Stimulated activated CD4-positive, alpha-beta T cell treated with anti-CD3 and anti-CD28 coated beads, Interleukin-12 subunit alpha, Interleukin-12 subunit beta, amount 100 ng/mL, for 4 hours (primary cell): ENCODE results near the gene CDH12.
"Not testable (repeated sequence)": the region's sequence is repeated elsewhere in the genome, so short reads cannot be mapped to it uniquely, and the experiment has no call there.

Source experiments
- DNase-seq: peaks from one replicate; pipeline ENCODE4 v3.0.0-alpha.2; 2020

The CDH12 gene

DNA sequence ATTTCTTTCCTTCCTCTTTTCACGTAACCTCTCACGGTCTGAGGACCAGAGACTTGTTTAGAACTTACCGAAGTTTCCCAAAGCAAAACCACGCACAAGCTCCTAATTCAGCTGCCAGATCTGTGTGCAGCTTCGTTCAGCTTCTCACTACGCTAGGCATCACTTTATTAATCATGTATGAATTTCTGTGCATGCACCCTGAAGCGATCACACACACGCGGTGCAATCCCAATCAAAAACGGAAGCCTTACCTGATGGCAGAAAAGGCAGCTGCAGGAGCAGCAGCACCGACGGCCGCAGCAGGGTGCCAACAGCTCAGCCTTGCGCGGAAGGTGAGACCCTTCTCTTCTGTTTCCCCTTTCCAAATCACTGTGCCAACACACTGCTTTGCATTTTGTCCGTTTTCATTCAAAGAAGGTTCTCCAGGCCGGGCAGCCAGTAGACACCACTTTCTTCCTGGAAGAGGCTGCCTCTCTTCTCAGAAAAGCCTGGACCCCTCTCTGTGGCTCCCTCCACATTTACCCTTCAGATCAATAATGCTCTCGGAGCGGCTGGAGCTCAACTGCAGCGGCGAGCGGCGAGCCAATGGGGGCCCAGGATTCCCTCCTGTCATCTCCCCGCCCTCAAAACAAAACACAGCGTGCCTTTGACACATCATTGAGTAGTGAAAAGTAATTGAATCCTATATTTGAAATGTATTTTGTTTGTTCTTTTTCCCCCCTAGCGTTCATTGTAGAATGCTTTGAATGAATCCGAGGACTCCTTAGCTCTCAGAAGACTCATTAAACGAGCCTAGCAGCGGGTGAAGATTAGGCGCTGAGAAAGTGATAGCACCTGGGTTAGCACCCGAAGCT lies at the start of gene CDH12:
Gene CDH12, minus strand, starts transcription at position 538 of the 854 bp plus-strand sequence.
- peak; percentile 1 for DNase-seq

DNA sequence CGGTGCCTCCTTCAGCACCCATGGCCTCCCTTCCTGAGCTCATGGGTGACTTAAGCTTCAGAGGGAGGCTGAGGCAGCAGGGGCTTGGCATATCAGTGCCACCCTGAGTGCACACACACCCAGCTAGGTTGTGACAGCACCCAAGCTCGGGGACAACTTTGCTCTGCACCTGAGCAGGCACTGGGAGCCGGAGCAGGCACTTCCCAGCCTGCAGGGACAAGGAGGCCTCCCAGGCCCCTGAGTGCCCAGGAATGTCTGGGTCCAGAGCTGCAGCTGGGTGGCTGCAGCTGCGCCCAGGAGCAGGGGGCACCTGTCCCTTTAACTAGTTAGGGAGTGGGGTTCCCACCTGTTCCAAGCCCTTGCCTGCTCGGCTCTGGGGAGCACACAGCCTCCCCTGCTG lies 48.7 kb upstream of the CDH12 start:
- no peak for DNase-seq

DNA sequence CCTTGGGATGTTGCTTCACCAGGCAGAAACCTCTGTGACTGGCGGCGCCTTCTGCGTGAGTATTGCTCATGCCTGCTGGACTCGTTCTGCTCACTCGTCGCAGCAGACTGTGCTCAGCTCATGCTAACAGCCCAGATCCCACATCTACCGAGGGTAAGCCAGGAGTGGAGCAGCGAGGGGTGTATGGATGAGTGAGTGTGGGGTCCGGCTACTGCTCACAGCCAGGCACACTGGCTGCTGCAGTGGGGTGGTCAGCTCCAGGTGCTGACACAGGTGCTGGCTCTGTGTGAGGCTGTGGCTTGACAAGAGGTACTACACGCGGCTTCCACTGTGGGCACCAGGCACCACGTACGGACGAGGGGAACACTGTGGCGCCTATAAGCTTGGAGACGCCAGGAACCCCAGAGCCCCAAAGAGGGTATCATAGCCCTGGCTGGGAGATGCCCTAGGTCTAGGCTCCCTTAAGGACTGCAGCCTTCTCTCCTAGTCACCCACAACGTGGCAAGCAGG lies 47.7 kb upstream of the CDH12 start:
- no peak for DNase-seq

DNA sequence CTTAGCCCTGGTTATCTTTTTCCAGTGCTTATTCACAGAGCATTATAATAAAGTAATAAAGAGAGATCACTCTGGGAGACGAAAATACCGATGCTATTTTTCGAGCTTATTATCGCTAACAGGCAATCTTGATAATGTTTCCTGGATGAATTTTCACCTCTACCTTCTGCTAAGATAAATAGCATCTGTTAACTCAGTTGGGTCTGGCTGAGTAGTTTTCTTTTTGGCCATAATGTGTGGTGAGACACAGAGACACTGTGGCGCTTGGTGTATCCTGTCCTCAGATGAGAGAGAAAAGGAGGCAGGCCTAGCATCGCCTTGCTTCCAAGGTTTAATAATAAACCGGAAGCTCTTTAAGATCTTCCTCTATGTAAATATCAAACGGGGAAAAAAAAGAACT lies 46.2 kb upstream of the CDH12 start:
- DNase-seq: no peak

DNA sequence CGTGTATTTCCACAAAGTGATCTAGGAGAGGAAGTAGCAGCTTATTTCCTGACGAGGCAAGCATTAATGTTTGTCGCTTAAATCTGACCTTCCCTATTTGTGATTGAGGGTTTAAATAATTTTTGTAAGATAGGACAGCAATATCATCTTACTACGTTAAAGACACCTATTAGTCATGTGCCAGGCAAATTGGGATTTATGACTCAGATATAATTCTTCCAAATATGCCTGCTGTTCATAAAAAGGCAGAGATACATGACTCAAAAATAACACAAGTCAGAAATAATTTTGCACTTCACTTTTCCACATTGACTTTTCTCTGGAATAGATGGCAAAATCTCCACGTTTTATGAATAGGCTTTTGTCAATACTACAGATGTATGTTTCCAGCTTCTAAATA lies 43.0 kb upstream of the CDH12 start:
- DNase-seq: no peak

DNA sequence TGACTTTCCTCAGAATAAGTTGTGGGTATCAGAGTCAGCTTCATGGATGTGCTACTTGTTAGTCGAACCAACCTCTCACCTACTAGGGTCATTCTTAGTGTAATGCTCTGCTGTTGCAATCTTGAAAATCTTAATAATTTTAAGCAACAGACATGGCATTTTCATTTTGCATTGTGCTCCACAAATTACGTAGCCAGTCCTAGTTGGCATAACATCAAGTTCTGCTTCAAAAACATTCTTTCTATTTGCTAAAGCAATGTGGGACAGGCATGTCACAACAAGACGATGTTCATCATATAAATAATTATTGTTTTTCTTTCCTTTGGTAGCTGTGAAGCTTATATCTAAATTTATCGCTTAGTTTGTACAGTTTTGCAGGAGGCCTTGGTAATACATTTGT lies 39.3 kb upstream of the CDH12 start:
- DNase-seq: no peak

DNA sequence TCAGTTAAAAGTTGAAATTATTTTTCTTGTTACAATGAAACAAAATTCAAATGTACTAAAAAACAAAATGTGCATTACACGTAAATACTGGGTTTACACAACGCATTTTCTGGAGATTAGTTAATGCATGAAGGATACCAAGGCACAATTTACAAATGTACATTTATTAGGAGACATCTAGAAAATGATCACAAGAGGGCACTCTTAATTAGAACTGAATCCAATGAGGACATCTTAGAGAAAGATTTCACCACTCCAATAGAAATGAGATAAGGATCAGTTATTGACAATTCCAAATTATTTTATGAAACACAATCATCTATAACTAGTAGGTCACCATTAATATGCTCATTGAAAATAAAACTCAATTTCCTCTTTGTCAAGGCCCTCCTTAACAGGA lies 36.6 kb upstream of the CDH12 start:
- no peak for DNase-seq

DNA sequence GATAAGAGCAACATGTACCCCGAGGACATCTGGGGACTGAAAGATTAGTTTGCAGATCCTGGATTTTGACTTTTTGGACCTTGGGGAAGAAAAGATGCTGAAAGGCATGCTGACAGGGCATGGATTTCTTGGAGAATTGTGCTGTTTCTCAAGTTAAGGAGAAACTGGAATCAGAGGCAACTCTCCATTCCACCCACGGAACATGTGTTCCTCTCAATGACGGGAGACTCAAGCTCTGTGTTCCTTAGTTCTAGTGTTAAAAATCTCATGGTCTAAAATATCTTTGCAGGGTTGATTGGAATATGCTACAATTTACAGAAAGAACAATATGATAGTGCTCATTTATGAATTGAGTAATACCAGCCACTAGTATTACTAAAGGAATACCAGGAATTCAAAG lies 34.4 kb upstream of the CDH12 start:
- no peak for DNase-seq

DNA sequence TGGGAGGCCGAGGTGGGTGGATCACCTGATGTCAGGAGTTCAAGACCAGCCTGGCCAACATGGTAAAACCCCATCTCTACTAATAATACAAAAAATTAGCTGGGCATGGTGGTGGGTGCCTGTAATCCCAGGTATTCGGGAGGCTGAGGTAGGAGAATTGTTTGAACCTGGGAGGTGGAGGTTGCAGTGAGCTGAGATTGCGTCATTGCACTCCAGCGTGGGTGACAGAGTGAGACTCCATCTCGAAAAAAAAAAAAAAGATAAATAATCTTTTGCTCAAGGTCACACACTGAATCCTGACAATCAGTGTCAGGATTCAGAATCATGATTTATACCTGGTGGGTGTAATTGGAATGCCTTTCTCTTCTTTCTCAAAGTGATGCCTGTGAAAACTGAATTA lies 5.8 kb upstream of the CDH12 start:
- not testable (repeated sequence) for DNase-seq

DNA sequence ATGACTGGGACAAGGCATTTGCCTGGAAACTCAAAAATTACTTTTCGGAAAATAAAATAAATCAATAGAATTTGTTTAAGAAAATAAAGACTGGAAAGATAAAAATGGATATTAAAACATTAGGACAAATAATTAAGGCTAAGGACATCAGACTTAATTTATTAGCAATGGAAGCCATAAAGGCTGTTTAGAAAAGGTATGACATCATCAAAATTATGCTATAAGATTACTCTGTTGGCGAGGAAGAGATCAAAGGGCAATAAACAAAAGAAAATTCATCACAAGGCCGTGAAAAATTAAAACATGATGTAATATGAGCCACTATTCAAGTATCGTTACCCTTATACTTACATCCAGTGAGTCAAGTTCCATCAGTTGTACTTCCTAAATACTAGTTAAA lies 2.7 kb upstream of the CDH12 start:
- DNase-seq: no peak

DNA sequence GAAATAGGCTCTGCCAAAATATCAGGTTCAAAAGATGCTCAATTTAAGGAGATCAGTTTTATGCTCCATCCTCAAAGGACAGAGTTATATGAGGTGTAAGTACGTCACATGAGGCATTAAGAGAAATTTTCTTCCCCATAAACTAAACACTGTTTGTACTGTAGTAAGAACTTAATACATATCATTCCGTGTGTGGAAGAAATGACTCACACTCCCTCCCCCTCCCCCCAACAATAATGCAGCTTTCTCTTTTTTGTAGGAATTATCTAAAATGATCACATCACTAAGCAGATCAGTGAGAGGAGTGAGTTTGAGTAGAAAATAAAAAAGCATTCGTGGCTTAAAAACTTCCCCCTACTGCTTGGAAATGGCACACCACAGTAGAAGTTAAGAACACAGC lies 2.2 kb downstream of the CDH12 start:
- no peak for DNase-seq

DNA sequence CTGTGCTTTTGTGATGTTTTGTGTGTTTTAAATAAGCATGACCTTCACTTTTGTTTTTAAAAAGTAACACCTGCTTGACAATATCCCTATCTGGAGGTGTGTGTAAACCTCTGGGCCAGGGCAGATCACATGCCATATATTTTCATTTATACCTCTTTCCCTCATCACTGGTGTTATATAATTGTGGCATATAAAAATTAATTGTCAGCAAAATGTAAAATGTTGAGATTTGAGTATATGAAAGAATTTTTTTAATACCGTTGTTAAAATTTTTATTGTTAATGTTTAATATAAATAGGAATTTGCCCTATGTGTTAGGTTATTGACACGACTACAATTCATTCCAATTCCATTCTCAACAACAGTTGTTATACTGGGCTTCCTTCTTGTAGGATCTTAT lies 6.5 kb downstream of the CDH12 start:
- DNase-seq: no peak

DNA sequence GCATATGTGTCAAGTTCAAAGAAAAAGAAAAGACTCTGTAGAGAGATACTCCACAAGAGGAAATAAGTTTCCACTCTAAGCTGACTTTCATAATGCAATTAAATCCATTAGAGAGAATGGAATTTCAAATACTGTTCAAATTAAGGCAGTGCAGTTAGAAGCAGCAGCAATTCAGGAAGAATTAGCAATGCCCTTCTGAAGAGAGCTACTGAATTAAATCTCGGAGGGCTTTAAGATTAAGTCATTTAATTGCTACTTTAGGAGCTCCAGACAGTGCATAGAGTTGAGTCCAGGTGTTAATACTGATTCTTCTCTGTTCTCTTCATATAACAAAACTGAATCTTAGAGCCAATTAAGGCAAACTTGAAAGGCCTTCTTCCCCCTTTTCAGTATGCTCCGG lies 8.5 kb downstream of the CDH12 start:
- no peak for DNase-seq

DNA sequence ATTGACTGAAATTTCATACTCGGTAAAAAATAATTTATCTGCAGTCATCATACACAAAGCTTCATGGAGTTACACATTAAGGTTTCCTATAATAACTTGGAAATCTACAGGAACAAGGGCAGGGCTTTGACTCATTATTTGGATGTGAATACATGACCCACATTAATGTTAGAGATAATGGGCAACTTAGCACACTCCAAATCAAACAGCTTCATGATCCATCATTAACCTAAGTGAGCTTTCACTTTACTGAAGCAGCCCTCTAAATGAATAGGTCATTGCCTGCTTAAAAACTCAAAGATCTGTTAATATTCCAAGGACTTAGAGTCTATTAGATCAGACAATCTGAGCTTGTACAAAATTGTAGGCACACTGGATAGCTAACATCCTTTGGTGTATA lies 9.0 kb downstream of the CDH12 start:
- no peak for DNase-seq

DNA sequence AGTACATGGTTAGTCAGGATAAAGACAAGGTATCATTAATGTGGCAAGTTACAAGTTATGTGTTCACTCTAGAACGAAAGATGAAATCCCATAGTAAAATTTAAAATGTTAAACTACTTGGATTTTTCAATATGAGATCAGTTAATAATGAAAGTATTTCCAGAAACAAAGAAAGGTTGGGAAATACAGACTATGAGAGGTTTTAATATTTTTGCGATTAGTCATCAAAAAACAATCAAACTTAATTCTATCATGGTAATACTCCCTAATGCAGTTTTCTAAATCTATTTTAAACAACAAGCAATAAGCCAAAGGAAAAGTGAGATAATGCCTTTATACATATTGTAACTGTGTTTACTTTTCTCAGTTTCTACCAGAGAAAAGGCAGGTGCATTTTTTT lies 10.6 kb downstream of the CDH12 start:
- DNase-seq: no peak

DNA sequence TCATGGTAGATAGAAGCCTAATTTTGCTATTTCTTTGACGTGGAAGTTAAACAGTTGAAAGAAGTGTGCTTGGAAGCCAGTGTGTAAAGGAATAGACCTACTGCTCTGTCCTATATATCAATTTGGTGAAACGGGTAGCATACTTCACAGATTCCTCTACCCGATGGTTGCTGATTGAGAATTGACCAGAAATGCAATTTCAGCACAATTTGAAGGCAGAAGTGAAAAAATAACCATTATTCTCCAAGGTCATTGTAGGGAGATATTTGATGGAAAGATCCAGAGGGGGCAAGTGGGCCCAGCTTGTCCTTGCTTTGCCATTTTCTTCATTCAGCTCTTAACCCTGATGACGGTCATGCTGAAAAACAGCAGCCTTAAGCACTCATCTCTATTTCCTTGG lies 15.3 kb downstream of the CDH12 start:
- DNase-seq: no peak

DNA sequence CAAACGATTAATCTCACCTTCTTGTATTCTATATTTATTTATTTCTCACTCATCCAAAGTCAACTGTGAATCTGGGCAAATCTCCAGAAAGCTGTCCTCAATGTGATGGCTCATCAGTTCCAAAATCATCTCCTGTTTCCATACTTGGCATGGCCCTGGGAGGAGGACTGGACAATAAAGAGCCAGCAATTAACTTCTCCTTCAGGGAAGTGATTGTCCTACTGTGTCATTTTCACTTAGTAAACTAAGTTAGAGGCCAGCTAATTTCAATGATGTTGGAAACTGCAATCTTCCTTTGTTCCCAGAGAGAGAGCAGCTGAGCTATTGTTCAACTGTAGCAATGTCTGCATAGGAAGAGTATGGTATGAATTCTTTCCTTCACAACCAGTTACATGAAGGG lies 17.5 kb downstream of the CDH12 start:
- DNase-seq: no peak

DNA sequence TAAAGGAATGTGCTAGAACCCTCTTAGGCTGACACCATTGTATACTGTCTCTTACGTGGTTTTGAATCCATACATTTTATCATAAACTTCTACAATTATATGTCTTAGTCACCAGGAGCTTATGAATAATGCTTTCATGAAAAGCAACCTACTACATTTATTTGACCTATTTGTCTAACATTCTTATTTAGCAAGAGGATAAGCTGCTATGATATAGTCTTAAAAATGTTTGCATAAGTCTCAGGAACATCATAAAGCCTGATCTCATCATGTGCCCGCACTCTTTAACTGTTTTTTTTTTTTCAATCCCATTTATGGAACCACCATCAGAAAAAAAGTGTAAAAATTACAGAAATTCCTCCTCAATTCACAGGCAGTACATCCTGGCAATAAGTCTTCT lies 59.7 kb downstream of the CDH12 start:
- DNase-seq: no peak

DNA sequence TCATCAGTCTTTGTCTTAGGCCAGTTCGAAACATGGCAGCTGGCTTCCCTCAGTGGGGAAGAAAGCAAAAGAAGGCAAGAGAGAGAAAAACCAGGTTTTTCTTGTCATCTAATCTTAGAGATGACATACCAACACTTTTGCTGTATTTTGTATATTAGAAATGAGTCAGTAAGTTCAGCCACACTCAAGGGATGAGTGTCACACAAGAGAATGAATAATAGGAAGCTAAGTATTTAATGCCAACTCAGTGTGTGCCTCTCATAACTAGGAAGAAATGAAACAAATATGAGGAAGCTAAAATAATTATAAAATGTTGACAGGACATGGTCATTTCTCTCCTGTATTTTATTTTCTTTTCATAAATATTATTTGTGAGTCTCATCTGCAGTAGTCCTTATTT lies 65.3 kb downstream of the CDH12 start:
- no peak for DNase-seq

DNA sequence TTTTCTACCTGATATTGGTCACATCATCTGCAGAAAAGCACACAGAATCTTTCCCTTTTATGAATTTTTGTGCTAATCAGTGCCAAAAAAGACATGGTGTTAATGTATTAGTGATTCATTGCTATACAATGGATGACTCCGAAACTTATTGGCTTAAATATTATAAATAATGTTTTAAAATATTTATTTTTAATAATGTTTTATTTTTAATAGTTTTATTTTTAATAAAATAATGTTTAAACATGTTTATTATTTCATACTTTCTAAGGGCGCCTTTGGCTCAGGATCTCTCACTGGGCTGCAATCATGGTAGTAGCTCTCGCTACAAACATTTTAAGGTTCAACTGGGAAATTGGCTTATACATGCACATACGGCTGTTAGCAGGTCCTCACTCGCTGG lies 65.7 kb downstream of the CDH12 start:
- DNase-seq: no peak

DNA sequence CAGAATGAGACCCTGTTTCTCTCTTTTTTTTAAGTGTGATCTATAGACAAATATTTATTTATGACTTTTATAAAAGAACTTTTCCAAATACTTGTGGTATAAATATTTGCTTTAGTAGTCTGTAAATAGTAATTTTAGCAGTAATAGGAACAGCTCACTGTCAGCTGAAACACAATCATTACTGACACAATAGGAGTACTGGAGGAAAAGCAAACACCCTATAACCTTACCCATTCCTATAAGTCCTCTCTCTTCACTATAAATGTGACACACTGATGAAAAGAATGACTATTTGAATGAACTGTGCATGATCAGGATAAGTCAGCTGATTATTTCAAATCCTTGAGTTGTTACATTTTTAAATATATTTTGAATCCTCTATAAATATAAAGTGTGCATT lies 72.4 kb downstream of the CDH12 start:
- no peak for DNase-seq

DNA sequence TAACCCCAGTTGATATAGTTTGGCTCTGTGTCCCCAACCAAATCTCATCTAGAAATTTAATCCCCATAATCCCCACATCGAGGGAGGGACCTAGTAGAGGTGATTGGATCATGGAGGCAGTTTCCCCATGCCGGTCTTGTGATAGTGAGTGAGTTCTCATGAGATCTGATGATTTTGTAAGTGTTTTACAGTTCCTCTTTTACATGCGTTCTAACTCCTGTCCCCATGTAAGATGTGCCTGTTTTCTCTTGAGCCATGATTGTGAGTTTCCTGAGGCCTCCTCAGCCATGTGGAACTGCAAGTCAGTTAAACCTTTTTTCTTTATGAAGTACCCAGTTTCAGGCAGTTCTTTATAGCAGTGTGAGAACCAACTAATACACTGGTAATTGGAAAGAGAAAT lies 73.6 kb downstream of the CDH12 start:
- DNase-seq: no peak

DNA sequence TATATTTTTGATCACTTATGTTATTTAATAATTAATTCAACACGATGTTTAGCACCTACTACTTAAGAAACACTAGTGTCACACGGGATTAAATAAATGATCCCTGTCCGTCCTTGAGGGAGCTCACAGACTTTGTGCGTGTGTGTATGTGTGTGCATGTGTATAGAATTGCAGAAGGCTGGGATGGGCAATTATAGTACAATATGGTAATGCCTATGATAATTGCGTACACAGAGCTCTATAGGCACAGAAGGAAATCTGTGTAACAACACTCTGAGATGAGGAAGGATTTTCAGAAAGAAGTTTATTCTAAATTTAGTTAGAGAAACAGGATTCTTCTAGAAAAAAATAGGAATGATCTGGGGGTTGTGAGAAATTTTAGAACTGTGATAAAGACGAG lies 76.9 kb downstream of the CDH12 start:
- no peak for DNase-seq

DNA sequence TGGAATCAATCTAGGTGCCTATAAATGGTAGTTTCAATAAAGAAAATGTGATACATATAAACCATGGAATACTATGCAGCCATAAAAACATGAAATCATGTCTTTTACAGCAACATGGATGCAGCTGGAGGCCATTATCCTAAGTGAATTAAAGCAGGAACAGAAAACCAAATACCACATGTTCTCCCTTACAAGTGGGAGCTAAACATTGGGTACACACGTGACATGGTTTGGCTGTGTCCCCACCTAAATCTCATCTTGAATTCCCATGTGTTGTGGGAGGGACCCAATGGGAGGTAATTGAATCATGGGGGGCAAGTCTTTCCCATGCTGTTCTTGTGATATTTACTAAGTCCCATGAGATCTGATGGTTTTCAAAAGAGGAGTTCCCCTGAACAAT lies 78.9 kb downstream of the CDH12 start:
- DNase-seq: not testable (repeated sequence)

DNA sequence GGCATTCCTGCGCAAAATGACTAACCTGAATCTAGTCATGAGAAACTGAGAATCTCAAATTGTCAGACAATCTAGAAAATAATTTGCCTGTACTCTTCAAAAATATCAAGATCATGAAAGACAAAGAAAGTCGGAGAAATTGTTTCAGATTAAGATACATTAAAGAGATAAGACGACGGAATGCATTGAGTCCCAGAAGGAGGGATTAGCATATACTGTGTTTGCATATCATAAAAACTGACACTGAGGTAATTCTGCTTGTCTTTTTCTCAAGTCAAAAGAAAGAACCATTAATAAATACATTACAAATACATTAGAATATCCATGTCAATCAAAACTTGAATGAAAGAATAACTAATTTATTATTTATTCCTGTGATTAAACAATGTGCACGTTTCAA lies 88.4 kb downstream of the CDH12 start:
- no peak for DNase-seq
